ENCODE data around the gene SUGP2. TPM values are rescaled to one million over a fixed set of nuclear protein-coding genes. Genes with fewer than 3 reads are reported as not detected.

SUGP2 gene
- total RNA-seq, 1 experiment from 2014 or later, result 95.2 TPM

GRCh38 chr19:18948075-18948975, 85.0 kb downstream of the SUGP2 start:
- Mint-ChIP-seq H3K9me3 (peaks cover 0 to 2% of the 10 kb centered on the region in 2 experiments; a peak in 1 of 5 replicates), H3K36me3 (ENCODE audit: insufficient read depth in 1 of 3, low read depth in 3 of 3) (no peaks in the 10 kb centered on the region), H3K27me3 (ENCODE audit: low read depth) (peaks cover 47% of the 10 kb centered on the region), H3K4me3 (no peak overlapping the region), H3K27ac (no peak overlapping the region), H3K4me1 (no peaks in the 10 kb centered on the region)
- H2BK15ac ChIP-seq (ENCODE audit: low read depth, low read length), result no peak overlapping the region
- H3K4me1 ChIP-seq (ENCODE audit: insufficient read depth, low read length), result no peaks in the 10 kb centered on the region
- H3K18ac ChIP-seq (ENCODE audit: insufficient read length, low read depth, low read length), result no peak overlapping the region
- no peak overlapping the region for H2BK20ac ChIP-seq (ENCODE audit: low read depth, low read length, poor library complexity, severe bottlenecking)
- WGBS (ENCODE audit: extremely low coverage, insufficient read length, low lambda C conversion rate), result no CpG with 5 or more reads among the region's 15 CpGs
- H3K4me2 ChIP-seq (ENCODE audit: insufficient read depth, insufficient read length, low read length), result no peak overlapping the region
- no peak overlapping the region for H4K91ac ChIP-seq (ENCODE audit: insufficient read length, low read depth, low read length)
- H4K20me1 ChIP-seq (ENCODE audit: control insufficient read depth, insufficient read depth, insufficient read length), result no peaks in the 10 kb centered on the region
- no peak overlapping the region for H3K4ac ChIP-seq (ENCODE audit: low read depth, low read length)
- H4K8ac ChIP-seq (replicated peaks; ENCODE audit: insufficient read length, low read depth, low read length), result no peak overlapping the region
- H3K9ac ChIP-seq (ENCODE audit: extremely low read depth, insufficient read length, low read length), result no peak overlapping the region
- H3K14ac ChIP-seq (ENCODE audit: insufficient read depth, low read length), result no peak overlapping the region
- no peak overlapping the region for H2BK5ac ChIP-seq (ENCODE audit: insufficient read length, low read length)
- H2BK120ac ChIP-seq (ENCODE audit: low read depth, low read length, poor library complexity, severe bottlenecking), result no peak overlapping the region
- H3K79me2 ChIP-seq (ENCODE audit: insufficient read depth, low read length), result no peaks in the 10 kb centered on the region
- no peaks in the 10 kb centered on the region for H3K9me3 ChIP-seq (ENCODE audit: control insufficient read depth, low read depth, low read length)
- no peak overlapping the region for H2BK12ac ChIP-seq (ENCODE audit: insufficient read length, low read depth, low read length)
- no peak overlapping the region for H2AFZ ChIP-seq (ENCODE audit: low read length)
- H3K79me1 ChIP-seq (ENCODE audit: insufficient read depth, low read depth, low read length, poor library complexity, severe bottlenecking), result no peaks in the 10 kb centered on the region
- H4K5ac ChIP-seq (ENCODE audit: insufficient read length, low read depth, low read length), result no peak overlapping the region
- no peak for TF ChIP-seq CTCF (conservative IDR thresholded peaks at IDR 0.05)
- H3K23ac ChIP-seq (ENCODE audit: insufficient read length, low read depth, low read length), result no peak overlapping the region
- no peak overlapping the region for H2AK5ac ChIP-seq (ENCODE audit: insufficient read length, low read length)
- H3K27ac ChIP-seq (ENCODE audit: insufficient read length, low read depth, low read length), result no peak overlapping the region
- no peak for DNase-seq
- no peak overlapping the region for H3T11ph ChIP-seq (ENCODE audit: low read length)
- H3K23me2 ChIP-seq (ENCODE audit: insufficient read length, low read depth, low read length, poor library complexity, severe bottlenecking), result no peaks in the 10 kb centered on the region
- H3K56ac ChIP-seq (ENCODE audit: insufficient read length, low read depth, low read length), result no peak overlapping the region
- H3K27me3 ChIP-seq (ENCODE audit: insufficient read depth, low read length), result no peaks in the 10 kb centered on the region
